MG63 (cell line): ENCODE measurements around the gene IFRD1. TPM values are rescaled to one million over a fixed set of nuclear protein-coding genes. Genes with fewer than 3 reads are reported as not detected.

Experiments
- DNase-seq: peaks from one replicate; pipeline ENCODE4 v3.0.0-alpha.2; 2020
- H3K27me3 ChIP-seq: fragments of 250-450 bp; sonication (Bioruptor Pico); 2 replicates; pipeline ENCODE4 v1.5.1; 2020; ENCODE audit warnings: mild to moderate bottlenecking, moderate library complexity
- H3K36me3 ChIP-seq: fragments of 250-450 bp; sonication (Bioruptor Pico); 2 replicates; pipeline ENCODE4 v1.5.1; 2020; ENCODE audit warnings: mild to moderate bottlenecking, moderate library complexity
- H3K4me3 ChIP-seq: fragments of 250-450 bp; sonication (Bioruptor Pico); 2 replicates; pipeline ENCODE4 v1.5.1; 2020; ENCODE audit warnings: mild to moderate bottlenecking, moderate library complexity
- H3K9me3 ChIP-seq: fragments of 250-450 bp; sonication (Bioruptor Pico); 2 replicates; pipeline ENCODE4 v1.5.1; 2020; ENCODE audit warnings: mild to moderate bottlenecking, moderate library complexity
- total RNA-seq: library from RNA; depleted of rRNA; stranded (reverse); fragments of >200 nt; shearing (Covaris generic); gene quantifications from 2 replicates; pipeline ENCODE4 v1.2.3, GENCODE V29; 2014; ENCODE audit warnings: low replicate concordance; rRNA removed

The IFRD1 gene
- total RNA-seq, 1 experiment from 2014 or later, result 29.5 TPM

GRCh38 chr7:112523871-112524270, 73.6 kb downstream of the IFRD1 start:
- no peaks in the 10 kb centered on the region for H3K27me3 ChIP-seq
- no peak for DNase-seq

More at GRCh38 chr7:112523871-112524270, 73.6 kb downstream of the IFRD1 start:
- Histone ChIP-seq H3K36me3 (no peaks in the 10 kb centered on the region), H3K9me3 (no peaks in the 10 kb centered on the region), H3K4me3 (no peak overlapping the region)

Other genes with a start within 250 kb of the IFRD1 start
- gene DOCK4, start 244.1 kb upstream of the IFRD1 start, total RNA-seq, result 0.30 and 0.57 TPM in 2 replicates
- 3.8 and 5.8 TPM in 2 replicates for gene ZNF277, start 243.8 kb upstream of the IFRD1 start, total RNA-seq
- not detected in 2 replicates for gene LSMEM1, start 30.5 kb downstream of the IFRD1 start, total RNA-seq